Measurements from ENCODE around the gene TAF6. TPM values are rescaled to one million over a fixed set of nuclear protein-coding genes. Genes with fewer than 3 reads are reported as not detected.

The TAF6 gene
- polyA plus RNA-seq, 2 of the 4 experiments (the other 2 are of a cell fraction): 36.2 to 57.0 TPM

DNA sequence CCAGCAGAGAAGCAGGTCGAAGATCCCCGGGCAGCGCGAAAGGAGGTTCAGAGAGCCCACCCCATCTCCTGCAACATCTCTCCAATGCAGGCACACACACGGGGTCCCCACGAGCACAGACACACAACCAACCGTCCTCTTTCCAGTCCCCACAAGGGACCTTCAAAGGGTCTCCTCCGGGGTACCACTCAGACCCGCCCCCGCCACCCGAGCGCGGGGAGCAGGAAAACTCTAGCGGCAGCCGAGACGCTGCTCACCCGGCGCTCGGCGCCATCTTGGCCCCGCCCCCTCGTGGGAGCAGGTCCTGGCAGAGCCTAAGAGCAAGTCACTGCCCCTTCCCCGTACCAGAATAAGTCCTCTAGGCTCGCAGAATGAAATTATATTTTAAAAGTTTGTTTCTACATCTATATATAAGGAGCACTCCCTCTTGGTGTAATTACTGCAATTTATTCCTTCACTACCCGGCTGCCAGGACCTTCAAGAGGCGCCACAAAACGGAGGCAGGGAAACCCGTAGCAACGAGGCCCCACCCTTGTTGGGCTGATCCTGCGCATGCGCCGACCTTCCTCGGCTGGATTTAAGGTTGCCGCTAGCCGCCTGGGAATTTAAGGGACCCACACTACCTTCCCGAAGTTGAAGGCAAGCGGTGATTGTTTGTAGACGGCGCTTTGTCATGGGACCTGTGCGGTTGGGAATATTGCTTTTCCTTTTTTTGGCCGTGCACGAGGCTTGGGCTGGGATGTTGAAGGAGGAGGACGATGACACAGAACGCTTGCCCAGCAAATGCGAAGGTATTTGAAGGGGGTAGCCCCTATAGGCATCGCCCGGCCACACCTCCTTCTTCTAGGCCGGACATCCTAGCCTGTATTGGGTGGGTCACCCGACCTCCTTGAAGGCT lies at the start of gene TAF6, which contains the start of gene CNPY4 (continued):
- TF ChIP-seq HDAC2 (IDR thresholded peaks at IDR 0.05): no peak
- TF ChIP-seq GATA3 (IDR thresholded peaks at IDR 0.05; ENCODE audit: borderline replicate concordance): peak; percentile 6; the same call in 1 of the 2 replicates
- no peak for TF ChIP-seq NR3C1 (IDR thresholded peaks at IDR 0.05)
- TF ChIP-seq SREBF2 (IDR thresholded peaks at IDR 0.05): no peak
- TF ChIP-seq HOXA7 (CRISPR knock-in tag; IDR thresholded peaks at IDR 0.05): no peak
- peak; percentile 78; the same call in 1 of the 2 replicates for TF ChIP-seq PHF8 (IDR thresholded peaks at IDR 0.05; ENCODE audit: borderline replicate concordance, low read depth)
- TF ChIP-seq MAFK (IDR thresholded peaks at IDR 0.05; ENCODE audit: partially characterized antibody): peak; percentile 41
- no peak for TF ChIP-seq JUNB (IDR thresholded peaks at IDR 0.05)
- no peak for TF ChIP-seq EHMT2 (IDR thresholded peaks at IDR 0.05; ENCODE audit: low read depth)
- no peak; the same call in none of the 2 replicates for TF ChIP-seq MAX (IDR thresholded peaks at IDR 0.05)
- TF ChIP-seq, protein P1, sequence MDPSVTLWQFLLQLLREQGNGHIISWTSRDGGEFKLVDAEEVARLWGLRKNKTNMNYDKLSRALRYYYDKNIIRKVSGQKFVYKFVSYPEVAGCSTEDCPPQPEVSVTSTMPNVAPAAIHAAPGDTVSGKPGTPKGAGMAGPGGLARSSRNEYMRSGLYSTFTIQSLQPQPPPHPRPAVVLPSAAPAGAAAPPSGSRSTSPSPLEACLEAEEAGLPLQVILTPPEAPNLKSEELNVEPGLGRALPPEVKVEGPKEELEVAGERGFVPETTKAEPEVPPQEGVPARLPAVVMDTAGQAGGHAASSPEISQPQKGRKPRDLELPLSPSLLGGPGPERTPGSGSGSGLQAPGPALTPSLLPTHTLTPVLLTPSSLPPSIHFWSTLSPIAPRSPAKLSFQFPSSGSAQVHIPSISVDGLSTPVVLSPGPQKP (IDR thresholded peaks at IDR 0.05; ENCODE audit: low read depth, low read length): no peak
- TF ChIP-seq, protein P2, sequence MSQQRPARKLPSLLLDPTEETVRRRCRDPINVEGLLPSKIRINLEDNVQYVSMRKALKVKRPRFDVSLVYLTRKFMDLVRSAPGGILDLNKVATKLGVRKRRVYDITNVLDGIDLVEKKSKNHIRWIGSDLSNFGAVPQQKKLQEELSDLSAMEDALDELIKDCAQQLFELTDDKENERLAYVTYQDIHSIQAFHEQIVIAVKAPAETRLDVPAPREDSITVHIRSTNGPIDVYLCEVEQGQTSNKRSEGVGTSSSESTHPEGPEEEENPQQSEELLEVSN (IDR thresholded peaks at IDR 0.05; ENCODE audit: borderline replicate concordance, low read depth): peak; percentile 64
- TF ChIP-seq CHD2 (IDR thresholded peaks at IDR 0.05; ENCODE audit: low read length, partially characterized antibody): no peak
- TF ChIP-seq NFE2L2 (conservative IDR thresholded peaks at IDR 0.05; ENCODE audit: low read length): no peak
- no peak for TF ChIP-seq RCOR1 (IDR thresholded peaks at IDR 0.05; ENCODE audit: low read depth, low read length)
- no peak for TF ChIP-seq NPAS2 (CRISPR knock-in tag; IDR thresholded peaks at IDR 0.05; ENCODE audit: borderline replicate concordance)
- 0 out of 2 replicates have a peak, but pooled peaks have one; percentile 14 for TF ChIP-seq MAZ (IDR thresholded peaks at IDR 0.05; ENCODE audit: borderline replicate concordance, low read depth, low read length)
- no peak for TF ChIP-seq HEYL (CRISPR knock-in tag; IDR thresholded peaks at IDR 0.05)
- TF ChIP-seq TFCP2L1 (CRISPR knock-in tag; IDR thresholded peaks at IDR 0.05): no peak
- no peak for TF ChIP-seq HOXB13 (CRISPR knock-in tag; IDR thresholded peaks at IDR 0.05; ENCODE audit: low read depth)
- no peak for TF ChIP-seq ZC3H11A (IDR thresholded peaks at IDR 0.05)
- no peak for TF ChIP-seq ATOH8 (CRISPR knock-in tag; IDR thresholded peaks at IDR 0.05; ENCODE audit: low read depth)
- TF ChIP-seq RFX5 (IDR thresholded peaks at IDR 0.05): peak; percentile 91
- no peak for TF ChIP-seq KDM1A (IDR thresholded peaks at IDR 0.05; ENCODE audit: low read depth)
- no peak for TF ChIP-seq ZFP36 (IDR thresholded peaks at IDR 0.05; ENCODE audit: borderline replicate concordance, partially characterized antibody)
- TF ChIP-seq SMC3 (IDR thresholded peaks at IDR 0.05): no peak
- peak; percentile 89 for TF ChIP-seq POLR2A (IDR thresholded peaks at IDR 0.05; ENCODE audit: low read length)
- no peak for TF ChIP-seq CBX8 (IDR thresholded peaks at IDR 0.05)
- no peak for TF ChIP-seq USF2 (IDR thresholded peaks at IDR 0.05)
